ENCODE data around the gene GOLGA6B.
"Not testable (repeated sequence)": the region's sequence is repeated elsewhere in the genome, so short reads cannot be mapped to it uniquely, and the experiment has no call there.

DNA sequence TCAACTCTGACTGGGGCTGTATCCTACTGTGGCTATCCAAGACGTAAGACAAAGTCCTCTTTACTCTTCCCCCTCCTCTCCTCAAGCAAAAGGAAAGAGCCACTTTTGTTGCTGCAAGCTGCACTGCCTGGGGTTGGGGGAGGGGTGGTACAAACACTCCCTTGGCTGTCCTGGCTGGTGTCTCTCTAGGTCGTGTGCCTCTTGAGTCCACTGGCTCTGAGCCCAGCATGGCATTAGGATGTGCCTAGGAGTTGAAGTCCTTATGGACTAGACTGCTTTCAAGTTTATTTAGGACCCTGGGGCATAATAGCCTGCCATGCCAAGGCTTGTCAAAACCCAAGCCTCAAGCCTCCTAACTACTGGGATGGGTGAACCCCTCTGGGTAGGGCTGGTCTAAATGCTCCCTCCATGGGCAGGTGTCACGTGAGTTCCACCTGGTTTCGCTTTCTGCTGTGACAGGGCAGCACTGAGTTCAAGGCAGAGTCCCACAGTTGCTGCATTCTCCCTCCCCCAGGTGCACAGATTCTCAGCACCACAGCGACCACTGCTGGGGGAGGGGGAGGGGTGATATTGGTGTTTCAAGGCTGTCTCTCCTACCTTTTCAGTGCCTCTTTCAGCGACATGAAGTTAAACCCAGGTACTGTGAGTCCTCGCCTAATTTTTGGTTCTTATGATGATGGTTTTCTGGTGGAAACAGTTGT lies 38.8 kb upstream of the GOLGA6B start:
- not testable (repeated sequence) for TF ChIP-seq EZH2 (IDR thresholded peaks at IDR 0.05); POLR2AphosphoS5 (IDR thresholded peaks at IDR 0.05; ENCODE audit: borderline replicate concordance, low read depth, low read length)
